ENCODE measurements around the gene TUBA4B. TPM values are rescaled to one million over a fixed set of nuclear protein-coding genes. Genes with fewer than 3 reads are reported as not detected.
A peak's percentile ranks its signal among the peaks of the same experiment; 100 is the strongest.

TUBA4B gene
- total RNA-seq, 4 donors from 2014 or later: not detected

DNA sequence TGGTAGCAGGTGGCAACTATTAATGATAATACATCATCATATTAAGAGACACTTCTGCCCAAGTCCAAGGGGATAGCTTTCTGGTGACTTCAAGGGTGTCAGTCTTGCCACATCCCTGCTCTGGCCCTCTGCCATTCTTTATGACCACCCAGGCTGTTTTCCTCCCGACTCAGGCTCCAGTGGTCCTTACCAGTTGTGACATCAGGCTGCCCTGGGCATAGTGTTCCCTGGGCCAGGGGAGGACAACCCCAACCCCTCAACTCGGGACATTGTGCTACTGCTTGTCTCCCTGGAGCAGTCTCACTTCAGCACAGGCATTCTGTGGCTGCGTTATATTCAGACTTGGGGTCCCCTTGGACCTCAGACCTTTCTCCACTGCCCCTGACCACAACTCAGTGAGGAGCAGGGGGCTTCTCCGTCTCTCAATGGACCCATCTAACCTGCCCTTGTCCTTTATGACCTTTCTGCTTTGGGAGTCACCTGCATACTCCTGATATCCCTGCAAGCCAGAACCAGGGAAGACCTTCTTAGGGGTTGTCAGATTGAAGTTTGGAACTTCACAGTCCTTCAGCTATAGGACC lies 39.0 kb downstream of the TUBA4B start:
- intact Hi-C loops (cut with DNase I; ENCODE audit: low total_unique reads): loop anchor here (5.0 to 10.0 kb wide), 2 partner anchors 67 to 130 kb away; partner anchors contain the start of genes ANKZF1, ATG9A and NHEJ1
- in situ Hi-C loops (cut with MboI; ENCODE audit: low pct_ligation_motif_present in 1 of 4, low pct_unique_long_range_greater_than_20kb in 1 of 4, low sequenced_read_pairs in 3 of 4): loop anchor here (10.0 to 25.0 kb wide), 3 partner anchors 117 to 237 kb away; partner anchors contain the start of genes SLC23A3 (in 3 of the 4), CNPPD1 (in 2 of the 4), RETREG2 (in 2 of the 4) and NHEJ1 (in 1 of the 4)
- no peak for DNase-seq

DNA sequence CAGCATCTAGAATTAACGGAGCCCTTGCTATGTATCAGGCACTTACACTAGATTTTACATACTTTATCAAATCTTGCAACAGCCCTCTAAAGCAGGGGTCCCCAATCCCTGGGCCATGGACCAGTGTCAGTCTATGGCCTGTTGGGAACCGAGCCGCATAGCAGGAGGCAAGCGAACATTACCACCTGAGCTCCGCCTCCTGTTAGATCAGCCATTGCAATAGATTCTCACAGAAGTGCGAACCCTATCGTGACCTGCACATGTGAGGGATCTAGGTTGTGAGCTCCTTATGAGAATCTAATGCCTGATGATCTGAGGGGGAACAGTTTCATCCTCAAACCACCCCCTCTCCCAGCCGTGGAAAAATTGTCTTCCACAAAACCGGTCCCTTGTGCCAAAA lies 39.6 kb downstream of the TUBA4B start:
- Histone ChIP-seq H3K36me3 (no peaks in the 10 kb centered on the region), H3K4me1 (peaks cover 0 to 24% (median 15%) of the 10 kb centered on the region in 4 donors), H3K27ac (no peak overlapping the region), H3K27me3 (no peaks in the 10 kb centered on the region), H3K9me3 (no peaks in the 10 kb centered on the region), H3K4me3 (no peak overlapping the region)
- intact Hi-C loops (cut with DNase I; ENCODE audit: low total_unique reads): loop anchor here (5.0 to 10.0 kb wide), 2 partner anchors 68 to 130 kb away; partner anchors contain the start of genes ANKZF1, ATG9A and NHEJ1
- WGBS, 2 donors (ENCODE audit: low coverage in 1 of 2): 89 to 97% methylated on average over 4 to 9 of the region's 9 CpGs
- no peak for DNase-seq
- in situ Hi-C loops (cut with MboI; ENCODE audit: low pct_ligation_motif_present in 1 of 4, low pct_unique_long_range_greater_than_20kb in 1 of 4, low sequenced_read_pairs in 3 of 4): loop anchor here (10.0 to 25.0 kb wide), 3 partner anchors 118 to 238 kb away; partner anchors contain the start of genes SLC23A3 (in 3 of the 4), CNPPD1 (in 2 of the 4), RETREG2 (in 2 of the 4) and NHEJ1 (in 1 of the 4)
- no peak for TF ChIP-seq POLR2AphosphoS5 (IDR thresholded peaks at IDR 0.05)
- TF ChIP-seq, protein P1, sequence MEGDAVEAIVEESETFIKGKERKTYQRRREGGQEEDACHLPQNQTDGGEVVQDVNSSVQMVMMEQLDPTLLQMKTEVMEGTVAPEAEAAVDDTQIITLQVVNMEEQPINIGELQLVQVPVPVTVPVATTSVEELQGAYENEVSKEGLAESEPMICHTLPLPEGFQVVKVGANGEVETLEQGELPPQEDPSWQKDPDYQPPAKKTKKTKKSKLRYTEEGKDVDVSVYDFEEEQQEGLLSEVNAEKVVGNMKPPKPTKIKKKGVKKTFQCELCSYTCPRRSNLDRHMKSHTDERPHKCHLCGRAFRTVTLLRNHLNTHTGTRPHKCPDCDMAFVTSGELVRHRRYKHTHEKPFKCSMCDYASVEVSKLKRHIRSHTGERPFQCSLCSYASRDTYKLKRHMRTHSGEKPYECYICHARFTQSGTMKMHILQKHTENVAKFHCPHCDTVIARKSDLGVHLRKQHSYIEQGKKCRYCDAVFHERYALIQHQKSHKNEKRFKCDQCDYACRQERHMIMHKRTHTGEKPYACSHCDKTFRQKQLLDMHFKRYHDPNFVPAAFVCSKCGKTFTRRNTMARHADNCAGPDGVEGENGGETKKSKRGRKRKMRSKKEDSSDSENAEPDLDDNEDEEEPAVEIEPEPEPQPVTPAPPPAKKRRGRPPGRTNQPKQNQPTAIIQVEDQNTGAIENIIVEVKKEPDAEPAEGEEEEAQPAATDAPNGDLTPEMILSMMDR (IDR thresholded peaks at IDR 0.05): no peak
- TF ChIP-seq EP300 (IDR thresholded peaks at IDR 0.05; ENCODE audit: low read depth): no peak
- TF ChIP-seq POLR2A (IDR thresholded peaks at IDR 0.05): no peak

More for the DNA sequence above, 39.0 kb downstream of the TUBA4B start:
- no peak overlapping the region for H3K27ac ChIP-seq
- H3K4me3 ChIP-seq: no peak overlapping the region
- H3K4me1 ChIP-seq: peaks cover 0 to 24% (median 15%) of the 10 kb centered on the region in 4 donors
- no peaks in the 10 kb centered on the region for H3K27me3 ChIP-seq
- TF ChIP-seq EP300 (IDR thresholded peaks at IDR 0.05; ENCODE audit: low read depth): no peak
- TF ChIP-seq, protein P1 (IDR thresholded peaks at IDR 0.05): no peak
- TF ChIP-seq POLR2AphosphoS5 (IDR thresholded peaks at IDR 0.05): no peak
- TF ChIP-seq POLR2A (IDR thresholded peaks at IDR 0.05): no peak
- no peaks in the 10 kb centered on the region for H3K9me3 ChIP-seq
- WGBS, 2 donors (ENCODE audit: low coverage in 1 of 2): 78% methylated on average over 4 of the region's 4 CpGs; no CpG with 5 or more reads in 1 of the 2 donors
- H3K36me3 ChIP-seq: no peaks in the 10 kb centered on the region

DNA sequence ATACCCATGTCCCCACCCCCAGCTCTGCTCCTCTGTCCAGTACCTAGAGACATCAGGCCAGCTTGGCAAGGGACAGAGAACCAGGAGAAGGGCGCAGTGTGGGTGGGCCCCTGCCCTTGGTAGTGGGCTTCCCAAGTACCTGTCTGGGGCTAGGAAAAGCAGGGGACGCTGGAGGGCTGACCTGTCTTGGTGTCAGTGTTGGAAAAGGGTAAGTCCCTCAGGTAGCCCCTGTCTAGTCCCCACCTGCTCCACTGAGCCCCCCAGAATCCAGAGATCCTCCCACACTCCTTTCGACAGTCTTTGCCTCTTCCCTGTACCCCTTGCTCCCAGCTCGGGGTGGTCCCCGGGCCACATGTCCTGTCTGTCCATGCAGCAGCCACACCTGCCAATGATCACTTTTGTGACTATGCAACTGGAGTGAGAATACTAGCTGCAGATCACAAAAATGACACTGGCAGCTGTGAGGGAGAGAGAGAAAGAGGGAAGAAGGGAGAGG lies 40.7 kb downstream of the TUBA4B start:
- H3K4me3 ChIP-seq: no peak overlapping the region
- H3K4me1 ChIP-seq: peaks cover under 1 to 27% (median 16%) of the 10 kb centered on the region in 4 donors
- H3K9me3 ChIP-seq: no peaks in the 10 kb centered on the region
- in situ Hi-C loops (cut with MboI; ENCODE audit: low pct_ligation_motif_present in 1 of 4, low pct_unique_long_range_greater_than_20kb in 1 of 4, low sequenced_read_pairs in 3 of 4): loop anchor here (10.0 to 25.0 kb wide), 3 partner anchors 119 to 239 kb away; partner anchors contain the start of genes SLC23A3 (in 3 of the 4), CNPPD1 (in 2 of the 4), RETREG2 (in 2 of the 4) and NHEJ1 (in 1 of the 4)
- H3K27me3 ChIP-seq: no peaks in the 10 kb centered on the region
- no peak for TF ChIP-seq POLR2A (IDR thresholded peaks at IDR 0.05)
- TF ChIP-seq, protein P1 (IDR thresholded peaks at IDR 0.05): no peak
- TF ChIP-seq POLR2AphosphoS5 (IDR thresholded peaks at IDR 0.05): no peak
- TF ChIP-seq EP300 (IDR thresholded peaks at IDR 0.05; ENCODE audit: low read depth): no peak
- DNase-seq: no peak
- intact Hi-C loops (cut with DNase I; ENCODE audit: low total_unique reads): loop anchor here (2.0 to 10.0 kb wide), 3 partner anchors 17 to 131 kb away; partner anchors contain the start of genes ANKZF1, ATG9A and NHEJ1
- no peaks in the 10 kb centered on the region for H3K36me3 ChIP-seq
- peak overlapping the region; percentile 78 to 90 (median 84) for H3K27ac ChIP-seq
- 73 to 80% methylated on average over 1 to 5 of the region's 5 CpGs for WGBS, 2 donors (ENCODE audit: low coverage in 1 of 2)
